Vagina (tissue), 2 donors: Measurements from ENCODE around the gene GRIK2. TPM values are rescaled to one million over a fixed set of nuclear protein-coding genes. Genes with fewer than 3 reads are reported as not detected.

Source experiments
- DNase-seq, 2 donors: peaks; one replicate each; pipeline ENCODE4 v3.0.0-alpha.2; 2017; ENCODE audit errors: extremely low spot score in 2 of 2
- H3K27ac ChIP-seq: fragments of 200-600 bp; sonication (generic); one replicate; pipeline ENCODE4 v1.5.1; 2019
- H3K27me3 ChIP-seq: fragments of 200-600 bp; sonication (generic); one replicate; pipeline ENCODE4 v1.5.1; 2019
- H3K36me3 ChIP-seq, 2 donors: fragments of 200-600 bp; sonication (generic); one replicate each; pipeline ENCODE4 v1.5.1; 2017 to 2019
- H3K4me1 ChIP-seq: fragments of 200-600 bp; sonication (generic); one replicate; pipeline ENCODE4 v1.5.1; 2019
- H3K4me3 ChIP-seq, 2 donors: fragments of 200-600 bp; sonication (generic); 1 replicate in 1 of 2; 2 replicates in 1 of 2; pipeline ENCODE4 v1.5.1; 2016 to 2019
- H3K9me3 ChIP-seq: fragments of 200-600 bp; sonication (generic); one replicate; pipeline ENCODE4 v1.5.1; 2019
- CTCF ChIP-seq, 3 experiments: fragments of 450-650 bp in 2 of 3; fragments of 200-600 bp in 1 of 3; sonication (generic) in 1 of 3; IDR thresholded peaks; one replicate each; pipeline ENCODE4 v1.5.1; 2017 to 2019; ENCODE audit warnings: antibody characterized with exemption in 3 of 3, mild to moderate bottlenecking in 2 of 3, moderate library complexity in 2 of 3
- POLR2A ChIP-seq, 2 donors: fragments of 450-650 bp; IDR thresholded peaks; one replicate each; pipeline ENCODE4 v1.6.1; 2017; ENCODE audit warnings: antibody characterized with exemption in 2 of 2, mild to moderate bottlenecking in 2 of 2, moderate library complexity in 2 of 2
- POLR2AphosphoS5 ChIP-seq, 2 donors: sonication (generic); formaldehyde crosslinking; IDR thresholded peaks; one replicate each; pipeline ENCODE4 v1.9.0; 2017; ENCODE audit warnings: antibody characterized with exemption in 2 of 2, mild to moderate bottlenecking in 2 of 2, low read depth in 1 of 2; ENCODE audit not compliant: insufficient read depth in 1 of 2
- intact Hi-C: fragments of 100-400 bp; cut with DNase I; formaldehyde crosslinking; loops from one replicate; pipeline ENCODE4 v1.15.1; 2023
- total RNA-seq: library from RNA; depleted of rRNA; stranded (reverse); fragments of >200 nt; gene quantifications from one replicate; pipeline ENCODE4 v1.2.3, GENCODE V29; 2016

GRIK2 gene
- total RNA-seq, 1 donor from 2014 or later = 8.8 TPM

GRCh38 chr6:101703311-101703710, 309.8 kb downstream of the GRIK2 start:
- DNase-seq = no peak
- H3K4me1 ChIP-seq = no peaks in the 10 kb centered on the region

GRCh38 chr6:101705866-101706265, 312.4 kb downstream of the GRIK2 start:
- Histone ChIP-seq H3K4me3 (no peak overlapping the region), H3K9me3 (no peaks in the 10 kb centered on the region), H3K27ac (no peak overlapping the region), H3K36me3 (no peaks in the 10 kb centered on the region), H3K27me3 (no peaks in the 10 kb centered on the region), H3K4me1 (no peaks in the 10 kb centered on the region)
- no peak for DNase-seq
- TF ChIP-seq CTCF (IDR thresholded peaks at IDR 0.05) (no peak), POLR2AphosphoS5 (IDR thresholded peaks at IDR 0.05; ENCODE audit: insufficient read depth in 1 of 2, low read depth in 1 of 2) (no peak), POLR2A (IDR thresholded peaks at IDR 0.05) (no peak)
- intact Hi-C loops = no loop called here

More at GRCh38 chr6:101703311-101703710, 309.8 kb downstream of the GRIK2 start:
- Histone ChIP-seq H3K36me3 (no peaks in the 10 kb centered on the region), H3K4me3 (no peak overlapping the region), H3K9me3 (no peaks in the 10 kb centered on the region), H3K27me3 (no peaks in the 10 kb centered on the region), H3K27ac (no peak overlapping the region)
- TF ChIP-seq CTCF (IDR thresholded peaks at IDR 0.05) (no peak), POLR2AphosphoS5 (IDR thresholded peaks at IDR 0.05; ENCODE audit: insufficient read depth in 1 of 2, low read depth in 1 of 2) (no peak), POLR2A (IDR thresholded peaks at IDR 0.05) (no peak)
- intact Hi-C loops = no loop called here

GRCh38 chr6:101706576-101706975, 313.1 kb downstream of the GRIK2 start:
- no peaks in the 10 kb centered on the region for H3K27me3 ChIP-seq

GRCh38 chr6:101711518-101711917, 318.0 kb downstream of the GRIK2 start:
- no peak for DNase-seq
- intact Hi-C loops = no loop called here
- H3K9me3 ChIP-seq = no peaks in the 10 kb centered on the region
- no peaks in the 10 kb centered on the region for H3K4me1 ChIP-seq
- TF ChIP-seq POLR2AphosphoS5 (IDR thresholded peaks at IDR 0.05; ENCODE audit: insufficient read depth in 1 of 2, low read depth in 1 of 2) (no peak), CTCF (IDR thresholded peaks at IDR 0.05) (no peak), POLR2A (IDR thresholded peaks at IDR 0.05) (no peak)
- no peaks in the 10 kb centered on the region for H3K27me3 ChIP-seq
- H3K4me3 ChIP-seq = no peak overlapping the region
- no peaks in the 10 kb centered on the region for H3K36me3 ChIP-seq
- H3K27ac ChIP-seq = no peak overlapping the region

More at GRCh38 chr6:101706576-101706975, 313.1 kb downstream of the GRIK2 start:
- TF ChIP-seq POLR2AphosphoS5 (IDR thresholded peaks at IDR 0.05; ENCODE audit: insufficient read depth in 1 of 2, low read depth in 1 of 2) (no peak), POLR2A (IDR thresholded peaks at IDR 0.05) (no peak), CTCF (IDR thresholded peaks at IDR 0.05) (no peak)
- intact Hi-C loops = no loop called here
- H3K4me1 ChIP-seq = no peaks in the 10 kb centered on the region
- no peaks in the 10 kb centered on the region for H3K9me3 ChIP-seq
- H3K27ac ChIP-seq = no peak overlapping the region
- no peaks in the 10 kb centered on the region for H3K36me3 ChIP-seq
- DNase-seq = no peak
- H3K4me3 ChIP-seq = no peak overlapping the region

- Histone ChIP-seq H3K27me3 (no peaks in the 10 kb centered on the region), H3K4me3 (no peak overlapping the region), H3K9me3 (no peaks in the 10 kb centered on the region), H3K4me1 (no peaks in the 10 kb centered on the region), H3K27ac (no peak overlapping the region), H3K36me3 (no peaks in the 10 kb centered on the region)
- no peak for TF ChIP-seq POLR2AphosphoS5 (IDR thresholded peaks at IDR 0.05; ENCODE audit: insufficient read depth in 1 of 2, low read depth in 1 of 2)
- no peak for TF ChIP-seq POLR2A (IDR thresholded peaks at IDR 0.05)
- no peak for TF ChIP-seq CTCF (IDR thresholded peaks at IDR 0.05)
- no peak for DNase-seq
- intact Hi-C loops = no loop called here
These were observed 322.9 kb downstream of the GRIK2 start for GRCh38 chr6:101716387-101716786.
